ENCODE results near the gene PACSIN2.
"Not testable (repeated sequence)": the region's sequence is repeated elsewhere in the genome, so short reads cannot be mapped to it uniquely, and the experiment has no call there.

PACSIN2 gene

DNA sequence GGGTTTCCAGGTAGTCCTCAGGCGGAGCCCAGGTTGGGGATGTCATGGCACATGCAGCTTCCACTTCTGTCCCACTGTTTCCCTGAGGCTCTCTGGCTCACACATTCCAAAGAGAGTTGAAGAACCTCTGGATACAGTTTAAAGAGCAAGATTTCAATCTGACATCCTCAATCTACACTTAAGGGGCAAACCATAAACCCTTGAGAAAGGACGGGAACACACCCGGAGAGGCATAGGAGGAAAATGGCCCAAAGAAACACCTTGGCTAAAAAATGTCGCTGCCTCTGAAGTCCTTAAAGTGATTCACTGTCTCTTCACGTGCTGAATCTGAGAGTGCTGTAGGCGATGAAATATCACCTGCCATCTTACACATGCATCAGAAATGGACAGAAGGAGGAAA, 87.0 kb downstream of the PACSIN2 start:
- no peak for DNase-seq (ENCODE audit: low read depth, low spot score)

DNA sequence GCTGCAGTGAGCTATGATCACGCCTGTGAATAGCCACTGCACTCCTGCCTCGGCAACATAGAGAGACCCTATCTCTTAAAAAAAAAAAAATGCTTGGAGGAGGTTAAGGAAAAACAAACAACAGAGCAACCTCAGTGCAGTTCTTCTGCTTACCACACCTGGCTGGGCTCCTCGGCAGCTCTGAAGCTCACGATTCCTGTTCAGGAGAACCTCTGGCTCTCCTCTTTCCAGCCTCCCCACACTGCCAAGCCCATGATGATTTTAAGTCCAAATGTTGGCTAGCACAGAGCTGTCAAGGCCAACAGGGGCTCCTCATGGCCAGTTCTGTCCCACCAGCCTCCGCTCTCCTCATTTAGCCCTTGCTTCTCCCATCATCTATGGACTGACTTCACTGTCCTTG, 88.2 kb downstream of the PACSIN2 start:
- no peak for DNase-seq (ENCODE audit: low read depth, low spot score)

DNA sequence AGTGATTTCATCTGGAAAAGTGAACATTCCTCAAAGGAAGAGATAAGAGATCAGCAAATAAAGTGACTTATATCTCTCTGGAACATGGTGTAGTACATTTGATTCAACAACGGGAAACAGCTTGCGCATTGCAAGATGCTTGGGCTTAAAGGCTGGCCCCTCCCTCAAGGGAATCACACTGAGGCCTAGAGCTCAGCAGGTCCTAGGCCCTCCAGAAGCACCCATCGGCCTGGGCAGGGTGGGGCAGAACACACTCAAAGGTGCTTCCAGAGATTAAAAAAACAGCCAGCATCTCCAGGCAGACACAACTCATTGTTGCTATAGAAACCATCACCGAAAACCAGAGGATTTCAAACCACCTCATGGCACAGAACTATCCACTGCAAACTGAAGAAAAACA, 88.8 kb downstream of the PACSIN2 start:
- DNase-seq (ENCODE audit: low read depth, low spot score): no peak

DNA sequence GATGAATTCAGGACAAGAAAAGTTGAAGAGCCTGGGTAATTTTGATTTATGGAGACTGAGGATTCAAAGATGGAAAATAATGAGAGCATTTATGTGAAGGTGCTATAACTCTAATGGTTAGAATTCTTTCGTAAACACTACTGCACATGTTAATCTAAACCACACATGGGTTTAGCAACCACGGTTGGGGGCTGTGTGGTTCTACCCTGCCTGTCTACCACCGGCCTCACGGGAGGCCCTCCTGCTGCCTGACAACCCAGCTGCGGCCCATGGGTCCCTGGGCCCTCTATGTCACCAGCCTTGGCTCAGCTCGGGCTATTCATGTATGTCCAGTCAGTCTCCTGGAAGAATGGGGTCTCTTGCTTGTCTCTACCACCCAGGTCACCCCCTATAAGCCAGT, 89.4 kb downstream of the PACSIN2 start:
- DNase-seq (ENCODE audit: low read depth, low spot score): no peak

DNA sequence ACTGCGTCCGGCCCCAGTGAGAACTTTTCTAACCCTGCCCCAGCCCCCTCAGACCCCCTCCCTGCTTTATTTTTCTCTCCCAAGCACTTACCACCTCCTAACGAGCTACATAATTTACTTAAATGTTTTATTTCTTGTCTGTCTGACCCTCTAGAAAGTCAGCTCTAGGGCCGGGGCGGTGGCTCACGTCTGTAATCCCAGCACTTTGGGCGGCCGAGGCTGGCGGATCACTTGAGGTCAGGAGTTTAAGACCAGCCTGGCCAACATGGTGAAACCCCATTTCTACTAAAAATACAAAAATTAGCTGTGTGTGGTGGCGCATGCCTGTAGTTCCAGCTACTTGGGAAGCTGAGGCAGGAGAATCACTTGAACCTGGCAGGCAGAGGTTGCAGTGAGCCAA, 89.9 kb downstream of the PACSIN2 start:
- DNase-seq (ENCODE audit: low read depth, low spot score): not testable (repeated sequence)

DNA sequence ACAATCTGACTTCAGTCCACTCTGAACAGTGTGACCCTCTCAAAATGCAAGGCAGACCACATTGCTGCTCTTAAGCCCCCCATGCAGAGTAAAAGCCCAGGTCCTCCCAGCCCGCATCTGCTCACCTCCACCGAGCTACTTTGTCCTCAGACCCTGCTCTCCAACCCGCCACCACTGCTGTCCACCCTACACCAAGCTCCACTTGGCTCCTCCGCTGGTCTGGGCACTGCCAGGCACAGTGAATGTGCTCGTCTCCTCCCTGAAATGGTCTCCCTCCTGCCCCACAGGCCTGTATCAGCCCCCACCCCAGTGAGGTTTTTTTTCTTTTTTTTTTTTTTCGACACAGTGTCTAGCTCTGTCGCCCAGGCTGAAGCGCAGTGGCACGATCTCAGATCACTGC, 90.5 kb downstream of the PACSIN2 start:
- DNase-seq (ENCODE audit: low read depth, low spot score): no peak

DNA sequence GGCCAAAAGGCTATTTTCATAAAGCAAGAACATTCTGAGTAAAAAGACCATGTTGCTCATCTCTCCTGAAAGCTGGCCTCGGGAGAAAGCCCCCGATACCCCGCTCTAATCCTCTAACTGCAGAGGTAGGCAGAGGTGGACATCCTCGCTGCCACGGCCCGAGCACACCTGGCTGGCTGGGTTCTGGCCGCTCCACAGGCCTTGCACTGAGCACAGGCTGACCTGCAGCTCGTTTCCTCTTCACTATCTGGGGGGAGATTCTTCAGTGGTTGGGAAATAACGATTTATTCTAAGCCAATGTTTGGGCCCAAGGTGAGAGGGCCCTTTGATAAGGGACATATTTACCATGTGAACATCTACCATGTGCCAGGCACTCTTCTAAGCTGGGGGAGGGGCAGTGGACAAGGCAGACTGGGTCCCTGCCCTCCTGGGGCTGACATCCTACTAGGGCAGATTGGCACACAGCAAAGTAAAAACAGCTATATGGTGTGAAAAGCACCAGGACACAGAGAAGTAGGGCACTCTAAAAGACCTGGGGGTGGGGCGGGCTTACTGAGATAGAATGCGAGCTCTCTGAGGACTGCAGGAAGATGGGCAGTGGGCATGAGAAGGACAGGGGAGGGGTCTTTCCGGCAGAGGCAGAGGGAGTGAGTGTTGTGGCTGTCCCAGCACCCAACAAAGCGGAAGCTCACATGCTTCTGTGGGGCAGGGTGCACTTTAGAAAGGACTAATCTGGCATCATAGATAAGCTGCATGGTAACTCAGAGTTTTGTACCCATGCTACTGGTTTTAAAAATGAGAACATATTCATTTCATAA, 92.4 kb downstream of the PACSIN2 start:
- DNase-seq (ENCODE audit: low read depth, low spot score): no peak

DNA sequence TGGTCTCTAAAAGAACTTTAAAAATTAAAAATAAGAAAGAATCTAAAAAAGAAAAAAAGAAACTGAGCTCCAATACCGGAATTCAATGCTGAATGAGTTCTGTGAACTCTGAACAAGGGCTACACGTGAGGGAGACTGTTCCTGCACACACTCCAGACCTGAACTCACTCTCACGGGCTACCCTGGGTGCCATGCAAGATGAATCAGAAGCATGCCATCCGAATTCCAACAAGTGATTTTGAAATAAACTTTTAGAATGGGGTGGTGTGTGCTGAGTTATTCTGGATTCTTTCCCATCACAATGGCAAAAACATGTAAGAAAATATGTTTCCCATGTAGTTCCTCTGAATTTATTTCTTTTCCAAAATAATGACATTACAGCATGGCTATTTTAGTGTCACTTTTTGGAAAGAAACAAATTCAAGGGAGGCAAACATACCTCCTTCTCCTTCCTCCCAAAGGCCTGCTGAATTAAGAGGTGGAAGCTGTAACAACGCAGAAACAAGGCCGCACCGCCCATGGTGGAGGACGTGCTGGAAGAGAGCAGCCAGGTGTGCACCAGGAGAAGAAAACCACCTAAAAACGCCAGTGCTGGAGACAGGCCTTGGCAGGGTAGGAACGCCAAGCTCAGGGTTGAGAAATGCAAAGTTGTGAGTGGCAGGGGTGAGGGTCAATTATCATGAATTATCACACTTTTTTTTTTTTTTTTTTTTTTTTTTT, 94.7 kb downstream of the PACSIN2 start:
- no peak for DNase-seq (ENCODE audit: low read depth, low spot score)

DNA sequence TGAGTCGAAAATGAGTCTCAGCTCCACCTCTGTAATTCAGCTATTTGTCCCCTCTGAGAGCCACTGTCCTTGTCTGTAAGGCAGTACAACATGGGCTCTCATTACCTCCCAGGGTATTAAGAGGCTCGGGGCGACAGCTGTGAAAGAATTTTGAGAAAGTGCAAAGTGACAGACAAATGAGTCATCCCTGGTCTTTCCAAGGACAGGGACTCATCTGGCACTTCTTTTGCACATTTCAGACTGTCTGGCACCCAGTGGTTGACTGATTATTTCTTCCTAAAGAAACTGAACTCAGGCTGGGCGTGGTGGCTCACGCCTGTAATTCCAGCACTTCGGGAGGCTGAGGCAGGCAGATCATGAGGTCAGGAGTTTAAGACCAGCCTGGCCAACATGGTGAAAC, 95.8 kb downstream of the PACSIN2 start:
- DNase-seq (ENCODE audit: low read depth, low spot score): no peak

DNA sequence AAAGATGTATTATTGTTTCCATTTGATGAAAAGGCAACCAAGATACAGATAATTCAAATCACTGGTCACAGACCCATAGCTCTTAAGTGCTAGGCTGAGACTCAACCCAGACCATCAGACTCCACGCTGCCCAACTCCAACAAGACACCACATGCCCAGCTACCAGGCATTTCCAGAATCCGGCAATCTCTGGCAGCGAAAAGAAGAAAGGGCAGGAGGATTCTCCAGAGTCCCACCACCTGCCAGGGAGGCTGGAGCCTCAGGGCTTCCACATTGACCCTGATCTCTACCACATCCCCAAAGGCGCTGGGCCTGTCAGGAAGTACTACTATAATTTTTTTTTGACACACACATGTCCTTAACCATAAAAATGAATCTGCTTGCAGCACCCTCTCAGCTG, 96.4 kb downstream of the PACSIN2 start:
- no peak for DNase-seq (ENCODE audit: low read depth, low spot score)

DNA sequence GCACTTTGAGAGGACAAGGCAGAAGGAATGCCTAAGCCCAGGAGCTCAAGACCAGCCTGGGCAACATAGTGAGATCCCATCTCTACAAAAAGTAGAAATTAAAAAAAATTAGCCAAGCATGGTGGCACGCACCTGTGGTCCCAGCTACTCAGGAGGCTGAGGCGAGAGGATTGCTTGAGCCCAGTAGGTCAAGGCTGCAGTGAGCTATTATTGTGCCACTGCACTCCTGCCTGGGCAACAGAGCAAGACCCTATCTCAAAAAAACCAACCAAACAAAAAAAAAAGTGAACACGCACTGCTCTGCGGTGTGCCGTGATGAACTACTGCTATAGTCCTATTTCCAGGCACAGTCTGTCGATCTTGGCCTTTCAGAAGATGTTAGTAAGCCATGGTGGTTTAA, 97.6 kb downstream of the PACSIN2 start:
- DNase-seq (ENCODE audit: low read depth, low spot score): not testable (repeated sequence)

DNA sequence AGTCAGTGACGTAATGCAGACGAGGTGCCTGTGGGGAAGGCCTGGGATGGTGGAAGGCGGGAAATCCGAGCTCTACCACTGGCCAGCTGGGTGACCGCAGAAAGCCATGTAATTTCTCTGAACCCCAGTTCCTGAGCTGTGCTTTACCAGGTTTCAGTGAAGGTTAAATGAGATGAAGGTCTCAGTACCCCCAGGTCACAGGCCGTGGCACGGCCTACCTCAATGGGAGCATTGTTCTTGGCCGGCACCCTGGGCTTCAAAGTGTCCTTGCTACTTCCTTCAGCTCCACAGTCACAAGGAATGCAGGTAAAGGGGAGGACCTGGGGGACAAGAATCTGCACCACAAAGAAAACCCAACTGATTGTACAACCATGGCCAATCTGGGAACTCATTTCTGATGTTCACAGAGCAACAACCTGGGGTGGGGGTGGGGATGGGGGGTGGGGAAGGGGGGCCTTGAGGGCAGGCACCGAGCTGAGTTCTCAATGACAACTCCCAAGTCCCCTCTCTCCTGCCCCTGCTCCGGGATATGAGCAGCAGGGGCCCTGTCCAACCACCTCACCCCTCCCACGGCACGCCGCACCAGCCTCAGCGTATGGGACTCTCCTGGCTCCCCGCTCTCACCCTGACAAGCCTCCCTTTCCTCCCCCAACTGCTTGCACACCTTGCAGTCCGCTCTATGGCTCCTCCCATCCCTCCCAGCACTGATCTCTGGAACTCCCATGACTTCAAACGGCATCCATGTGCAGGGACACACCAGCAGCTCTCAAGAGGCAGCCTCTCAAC, 98.8 kb downstream of the PACSIN2 start:
- no peak for DNase-seq (ENCODE audit: low read depth, low spot score)

DNA sequence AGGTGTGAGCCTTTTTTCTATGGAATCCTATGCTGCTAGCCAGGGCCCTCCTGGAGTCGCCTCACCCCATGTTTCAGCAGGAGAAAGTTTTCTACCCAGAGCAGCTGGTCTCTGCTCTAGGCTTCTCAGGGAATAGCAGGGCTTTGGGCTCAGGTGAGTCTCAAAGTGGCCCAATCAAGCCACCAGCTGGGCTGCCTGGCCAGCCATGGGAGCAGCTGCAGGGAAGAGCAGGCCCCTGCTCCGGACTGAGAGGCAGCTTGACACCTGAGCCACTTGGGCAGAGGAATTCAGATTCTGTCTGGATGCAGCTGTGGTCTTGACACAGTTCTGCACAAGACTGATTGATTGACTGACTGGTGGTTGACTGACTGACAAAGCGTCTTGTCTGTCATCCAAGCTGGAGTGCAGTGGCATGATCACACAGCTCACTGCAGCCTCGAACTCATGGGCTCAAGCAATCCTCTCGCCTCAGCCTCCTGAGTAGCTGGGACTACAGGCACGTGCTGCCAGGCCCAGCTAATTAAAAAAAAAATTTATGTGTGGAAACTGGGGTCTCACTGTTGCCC, 100.4 kb downstream of the PACSIN2 start:
- DNase-seq (ENCODE audit: low read depth, low spot score): no peak

DNA sequence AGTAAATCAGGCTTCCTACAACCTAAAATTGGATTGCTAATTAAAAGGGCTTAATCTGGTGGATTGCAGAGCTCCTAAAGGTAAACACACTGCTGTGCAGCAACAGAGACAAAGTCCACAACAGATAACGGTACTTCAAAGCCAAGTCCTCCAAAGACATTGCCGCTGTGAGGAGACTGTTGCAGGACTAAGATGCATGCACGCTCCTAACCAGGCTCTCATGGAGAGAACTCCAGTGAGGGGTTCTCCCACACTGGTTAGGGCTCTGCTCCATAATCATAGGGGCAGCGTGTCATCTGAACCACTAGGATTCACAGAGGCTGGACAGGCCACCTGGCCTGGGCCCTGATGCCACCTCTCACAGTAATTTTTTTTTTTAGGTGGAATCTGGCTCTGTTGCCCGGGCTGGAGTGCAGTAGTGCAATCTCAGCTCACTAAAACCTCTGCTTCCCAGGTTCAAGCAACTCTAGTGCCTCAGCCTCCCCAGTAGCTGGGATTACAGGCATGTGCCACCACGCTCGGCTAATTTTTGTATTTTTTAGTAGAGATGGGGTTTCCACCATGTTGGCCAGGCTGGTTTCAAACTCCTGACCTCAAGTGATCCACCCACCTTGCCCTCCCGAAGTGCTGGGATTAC, 101.0 kb downstream of the PACSIN2 start:
- no peak for DNase-seq (ENCODE audit: low read depth, low spot score)

DNA sequence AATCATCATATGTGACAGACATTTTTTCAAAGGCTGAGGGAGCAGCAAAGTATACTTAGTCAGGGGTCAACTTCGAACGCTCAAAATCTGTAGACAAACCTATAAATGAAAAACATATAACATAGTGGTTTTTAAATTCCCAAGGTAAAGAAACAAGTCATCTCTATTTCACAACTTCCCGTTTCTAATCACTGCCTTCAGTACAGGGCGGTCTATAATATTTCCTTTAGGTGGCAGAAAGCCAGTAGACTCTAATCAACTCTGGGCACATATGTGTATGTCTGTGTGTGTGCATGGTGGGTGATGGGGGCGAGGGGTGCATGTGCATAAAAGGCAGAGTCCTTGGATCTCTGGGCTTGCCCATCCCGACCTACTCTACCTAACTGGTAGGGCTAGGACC, 102.9 kb downstream of the PACSIN2 start:
- no peak for DNase-seq (ENCODE audit: low read depth, low spot score)

DNA sequence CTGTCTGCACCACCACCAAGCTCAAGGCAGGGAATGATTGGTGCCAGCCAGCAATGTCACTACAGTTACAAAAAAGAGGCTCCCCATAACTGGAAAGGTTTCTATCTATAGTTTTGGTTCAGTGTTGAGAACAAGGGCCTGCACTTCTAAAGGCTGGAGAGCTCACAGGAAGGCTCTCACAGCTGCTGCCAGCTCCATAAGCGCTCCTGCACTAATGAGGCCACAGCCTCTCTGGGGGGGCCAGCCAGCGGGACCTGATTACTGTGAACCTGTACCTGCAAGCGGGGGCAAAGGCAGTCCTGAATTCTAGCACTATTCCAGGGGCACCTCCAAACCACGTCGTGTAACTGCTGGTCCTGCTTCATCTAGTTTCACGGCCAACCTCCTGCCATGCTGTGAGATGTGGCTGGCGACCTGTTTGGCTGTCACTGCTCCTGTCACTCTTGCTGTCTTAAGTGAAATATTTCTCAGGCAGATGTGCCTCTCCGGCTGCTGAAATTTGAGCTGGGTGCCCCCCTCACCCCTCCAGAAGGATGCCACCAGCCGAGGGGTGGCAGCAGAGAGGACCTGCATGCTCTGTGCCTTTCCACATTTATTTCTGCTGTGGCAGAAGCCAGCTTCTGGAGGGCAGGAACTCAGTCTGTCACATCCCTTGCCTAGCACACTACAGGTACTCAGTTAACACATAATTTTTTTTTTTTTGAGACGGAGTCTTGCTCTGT, 104.6 kb downstream of the PACSIN2 start:
- no peak for DNase-seq (ENCODE audit: low read depth, low spot score)

DNA sequence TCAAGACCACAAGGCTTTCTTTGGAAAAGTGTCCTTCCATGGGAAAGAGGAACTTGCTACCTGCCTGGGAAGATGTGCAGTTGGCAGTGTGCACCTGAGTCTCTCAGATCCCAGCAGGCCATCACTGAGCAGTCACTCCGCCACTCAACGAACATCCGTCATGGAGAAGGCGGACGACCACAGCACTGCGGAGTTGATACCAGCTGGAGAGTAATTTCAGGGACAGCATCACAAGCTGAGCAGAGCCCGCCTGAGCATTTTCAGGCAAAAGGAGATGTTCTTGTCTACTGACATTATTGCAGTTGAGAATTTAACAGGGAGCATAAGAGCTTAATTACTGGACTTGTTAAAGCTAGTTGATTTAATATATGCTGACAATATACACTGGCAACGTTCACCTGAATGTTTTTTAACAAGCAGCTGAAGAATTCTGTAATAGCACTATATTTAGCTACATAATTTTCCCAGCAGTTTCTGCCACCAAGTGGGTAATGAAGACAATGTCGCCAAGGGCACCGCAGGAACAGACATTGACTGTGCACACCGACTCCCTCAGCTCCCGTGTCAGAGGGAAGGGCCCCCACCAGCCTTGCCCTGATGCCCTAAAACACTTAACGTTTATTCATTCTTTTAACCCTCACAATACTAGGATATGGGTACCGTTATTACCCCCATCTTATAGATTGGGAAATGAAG, 105.4 kb downstream of the PACSIN2 start:
- no peak for DNase-seq (ENCODE audit: low read depth, low spot score)

DNA sequence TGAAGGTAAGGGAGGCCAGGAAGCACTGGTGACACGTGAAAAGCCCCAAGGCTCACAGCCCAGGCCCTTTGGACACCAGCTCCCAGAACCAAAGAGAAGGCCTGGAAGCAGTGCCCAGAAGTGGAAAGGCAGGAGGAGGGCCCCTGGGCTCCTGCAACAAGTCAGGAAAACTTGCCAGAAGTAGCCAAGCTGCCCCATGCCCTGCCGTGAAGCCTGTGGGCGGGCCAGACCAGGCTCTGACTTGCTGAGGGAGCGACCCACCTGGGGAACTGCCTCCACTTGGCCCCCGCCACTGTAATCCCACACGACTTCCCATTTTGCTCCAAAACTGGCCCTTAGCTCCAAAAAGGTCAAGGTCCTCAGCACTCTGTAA, 106.6 kb downstream of the PACSIN2 start:
- no peak for DNase-seq (ENCODE audit: low read depth, low spot score)

DNA sequence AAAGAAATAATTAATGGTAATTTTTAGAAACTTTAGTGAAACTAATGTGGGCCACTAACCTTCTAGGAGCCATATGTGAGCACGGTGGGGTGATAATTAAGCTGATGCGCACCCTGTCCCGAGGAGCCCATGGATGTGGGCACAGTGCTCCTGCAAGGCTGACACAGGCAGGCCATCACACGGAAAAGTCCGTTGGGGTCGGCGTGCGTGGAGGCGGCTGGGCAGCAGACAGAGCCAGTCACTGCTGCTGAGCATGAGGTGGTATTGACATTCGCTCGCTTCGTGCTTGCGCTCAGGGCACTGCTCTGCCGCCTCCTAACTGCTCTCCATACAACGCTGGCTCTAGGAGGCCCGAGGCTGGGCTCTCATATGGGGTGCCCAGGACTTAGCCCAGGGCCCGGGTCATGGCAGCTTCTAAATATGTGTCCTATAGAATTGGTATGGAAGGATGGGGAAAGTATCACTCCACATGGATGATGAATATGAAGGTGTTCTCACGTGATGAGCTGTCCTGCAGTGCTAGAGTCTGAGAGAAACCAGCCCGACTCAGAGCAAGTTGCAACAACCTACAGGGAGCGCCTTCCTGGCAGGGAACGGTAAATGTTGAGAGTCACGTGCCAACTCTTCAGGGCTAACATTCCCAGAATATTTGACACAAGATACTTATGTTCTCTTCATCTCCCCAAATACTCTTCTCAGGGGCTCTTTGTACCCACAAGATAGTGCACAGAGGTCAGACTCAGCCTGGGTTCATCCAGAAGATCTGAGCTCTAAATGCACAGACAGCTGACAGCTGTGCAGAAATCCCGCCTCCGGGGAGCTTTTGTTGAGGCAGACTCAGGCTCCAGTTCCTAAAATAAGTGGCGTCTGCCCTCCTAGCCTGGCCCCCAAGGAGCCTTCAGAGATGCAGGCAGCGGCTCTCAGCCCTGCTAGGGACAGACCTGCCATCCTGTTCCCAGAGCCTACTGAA, 107.3 kb downstream of the PACSIN2 start:
- DNase-seq (ENCODE audit: low read depth, low spot score): no peak
